DND-41 (cell line): Measurements from ENCODE around the gene C11orf21.

Source experiments
- ATAC-seq: fragments of 200-7000 bp; cut with Tn5 transposase; 3 replicates; pipeline ENCODE4 v1.9.1; 2021; ENCODE audit warnings: low read depth; ENCODE audit not compliant: insufficient read depth
- DNase-seq: peaks from one replicate; pipeline ENCODE4 v3.0.0-alpha.2; 2020
- H2AFZ ChIP-seq: 2 replicates; pipeline ENCODE4 v1.6.0; 2012; ENCODE audit warnings: low read depth, low read length
- H3K27ac ChIP-seq: 2 replicates; pipeline ENCODE4 v1.5.1; 2012; ENCODE audit warnings: low read length, inconsistent platforms
- H3K27me3 ChIP-seq: fragments of 200-600 bp; sonication (generic); 2 replicates; pipeline ENCODE4 v1.6.0; 2012; ENCODE audit warnings: low read length, mild to moderate bottlenecking, inconsistent platforms; ENCODE audit not compliant: insufficient read depth, poor library complexity
- H3K36me3 ChIP-seq: 2 replicates; pipeline ENCODE4 v1.5.1; 2012; ENCODE audit warnings: low read length, inconsistent platforms; ENCODE audit not compliant: insufficient read depth
- H3K4me1 ChIP-seq: 2 replicates; pipeline ENCODE4 v1.5.1; 2012; ENCODE audit warnings: mild to moderate bottlenecking, low read length; ENCODE audit not compliant: insufficient read depth
- H3K4me2 ChIP-seq: 2 replicates; pipeline ENCODE4 v1.6.0; 2012; ENCODE audit warnings: mild to moderate bottlenecking, moderate library complexity, low read length, inconsistent platforms; ENCODE audit not compliant: insufficient read depth
- H3K4me3 ChIP-seq, 2 experiments: fragments of 200-600 bp in 1 of 2; shearing (Covaris generic) in 1 of 2; 2 replicates each; pipeline ENCODE4 v1.5.1; 2012 to 2016; ENCODE audit warnings: inconsistent platforms in 2 of 2, low read length in 2 of 2, mild to moderate bottlenecking in 2 of 2, low read depth in 1 of 2, moderate library complexity in 1 of 2
- H3K79me2 ChIP-seq: 2 replicates; pipeline ENCODE4 v1.6.0; 2012; ENCODE audit warnings: low read length, inconsistent platforms; ENCODE audit not compliant: insufficient read depth
- H3K9ac ChIP-seq: 2 replicates; pipeline ENCODE4 v1.6.0; 2012; ENCODE audit warnings: low read depth, mild to moderate bottlenecking, inconsistent platforms, low read length, moderate library complexity
- H3K9me3 ChIP-seq: 2 replicates; pipeline ENCODE4 v1.5.1; 2012; ENCODE audit warnings: low read length, moderate library complexity, mild to moderate bottlenecking, inconsistent platforms; ENCODE audit not compliant: insufficient read depth, severe bottlenecking
- H4K20me1 ChIP-seq: 2 replicates; pipeline ENCODE4 v1.6.0; 2012; ENCODE audit warnings: low read length; ENCODE audit not compliant: insufficient read depth
- EZH2 ChIP-seq: IDR thresholded peaks from 3 replicates; pipeline ENCODE4 v1.6.1; 2012; ENCODE audit warnings: borderline replicate concordance, low read depth, mild to moderate bottlenecking, moderate library complexity, low read length, inconsistent platforms; ENCODE audit not compliant: severe bottlenecking
- TF ChIP-seq, protein P1 (sequence below): IDR thresholded peaks from 2 replicates; pipeline ENCODE4 v1.5.1; 2012; ENCODE audit warnings: borderline replicate concordance, low read length, moderate library complexity, mild to moderate bottlenecking; ENCODE audit not compliant: poor library complexity, severe bottlenecking; ENCODE audit errors: extremely low read depth

The C11orf21 gene

DNA sequence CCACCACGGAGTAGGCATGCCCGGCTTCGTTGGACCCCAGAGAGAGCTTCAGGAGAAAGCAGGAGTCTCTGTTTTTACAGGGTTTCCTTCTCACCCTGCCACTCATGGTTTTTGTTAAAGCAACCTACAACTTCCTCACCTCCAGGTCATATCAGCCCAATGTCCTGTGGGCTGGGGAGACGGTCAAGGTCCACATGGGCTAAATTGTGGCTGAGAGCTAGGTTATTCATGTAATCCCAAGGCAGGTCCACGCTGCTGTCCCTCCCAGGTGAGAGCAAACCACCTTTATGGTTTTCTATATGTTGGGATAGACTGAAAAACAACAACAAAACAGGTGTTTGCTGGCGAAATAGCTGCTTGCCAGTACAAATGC, 19.6 kb upstream of the C11orf21 start:
- Histone ChIP-seq H3K79me2 (no peaks in the 10 kb centered on the region), H3K9me3 (no peaks in the 10 kb centered on the region), H3K27me3 (no peaks in the 10 kb centered on the region), H3K4me2 (no peak overlapping the region), H3K9ac (no peak overlapping the region), H3K4me1 (no peaks in the 10 kb centered on the region), H3K36me3 (no peaks in the 10 kb centered on the region), H2AFZ (no peak overlapping the region), H3K4me3 (no peak overlapping the region), H4K20me1 (no peaks in the 10 kb centered on the region), H3K27ac (no peak overlapping the region)
- DNase-seq, result no peak
- ATAC-seq, result no peak
- no peak for TF ChIP-seq EZH2
- TF ChIP-seq, protein P1, sequence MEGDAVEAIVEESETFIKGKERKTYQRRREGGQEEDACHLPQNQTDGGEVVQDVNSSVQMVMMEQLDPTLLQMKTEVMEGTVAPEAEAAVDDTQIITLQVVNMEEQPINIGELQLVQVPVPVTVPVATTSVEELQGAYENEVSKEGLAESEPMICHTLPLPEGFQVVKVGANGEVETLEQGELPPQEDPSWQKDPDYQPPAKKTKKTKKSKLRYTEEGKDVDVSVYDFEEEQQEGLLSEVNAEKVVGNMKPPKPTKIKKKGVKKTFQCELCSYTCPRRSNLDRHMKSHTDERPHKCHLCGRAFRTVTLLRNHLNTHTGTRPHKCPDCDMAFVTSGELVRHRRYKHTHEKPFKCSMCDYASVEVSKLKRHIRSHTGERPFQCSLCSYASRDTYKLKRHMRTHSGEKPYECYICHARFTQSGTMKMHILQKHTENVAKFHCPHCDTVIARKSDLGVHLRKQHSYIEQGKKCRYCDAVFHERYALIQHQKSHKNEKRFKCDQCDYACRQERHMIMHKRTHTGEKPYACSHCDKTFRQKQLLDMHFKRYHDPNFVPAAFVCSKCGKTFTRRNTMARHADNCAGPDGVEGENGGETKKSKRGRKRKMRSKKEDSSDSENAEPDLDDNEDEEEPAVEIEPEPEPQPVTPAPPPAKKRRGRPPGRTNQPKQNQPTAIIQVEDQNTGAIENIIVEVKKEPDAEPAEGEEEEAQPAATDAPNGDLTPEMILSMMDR, result no peak

DNA sequence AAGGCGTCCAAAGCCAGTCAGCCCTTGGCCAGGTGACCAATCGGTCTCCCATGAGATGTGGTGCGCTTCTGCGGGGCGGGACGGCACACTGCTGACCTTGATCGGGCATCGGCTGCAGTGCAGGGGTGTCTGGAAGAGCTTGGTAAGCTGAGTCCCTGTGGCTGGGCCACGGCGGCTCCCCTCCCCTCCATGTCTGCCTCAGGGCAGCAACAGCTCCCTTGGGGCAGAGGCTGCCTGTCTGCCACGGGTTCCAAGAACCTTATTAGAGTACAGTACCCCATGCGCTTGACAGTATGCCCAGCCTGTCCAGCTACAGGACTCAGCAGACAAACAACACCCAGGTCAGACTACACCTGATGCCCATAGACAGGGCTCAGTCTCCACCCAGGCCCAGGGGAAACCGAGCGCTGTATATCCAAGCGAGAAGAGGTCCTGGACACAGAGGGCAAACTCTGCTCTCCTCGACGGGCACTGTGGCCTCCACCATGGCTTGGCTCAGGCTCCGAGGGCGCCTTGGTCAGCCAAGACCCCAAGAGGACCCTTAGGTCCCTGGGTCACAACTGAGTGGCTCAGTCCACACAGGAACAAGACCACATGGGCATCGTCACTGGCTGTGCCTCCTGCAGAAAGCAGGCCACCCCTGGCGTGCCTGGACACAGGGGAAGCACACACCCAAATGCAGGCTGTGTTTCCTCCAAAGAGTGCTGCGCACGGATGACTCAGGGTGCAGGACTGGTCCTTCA, 19.0 kb upstream of the C11orf21 start:
- TF ChIP-seq, protein P1, result no peak
- no peak for TF ChIP-seq EZH2
- DNase-seq (no peak), ATAC-seq (no peak)
- Histone ChIP-seq H4K20me1 (no peaks in the 10 kb centered on the region), H3K9me3 (no peaks in the 10 kb centered on the region), H3K36me3 (no peaks in the 10 kb centered on the region), H2AFZ (no peak overlapping the region), H3K4me2 (no peak overlapping the region), H3K27ac (no peak overlapping the region), H3K27me3 (no peaks in the 10 kb centered on the region), H3K79me2 (no peaks in the 10 kb centered on the region), H3K4me3 (no peak overlapping the region), H3K4me1 (no peaks in the 10 kb centered on the region), H3K9ac (no peak overlapping the region)

DNA sequence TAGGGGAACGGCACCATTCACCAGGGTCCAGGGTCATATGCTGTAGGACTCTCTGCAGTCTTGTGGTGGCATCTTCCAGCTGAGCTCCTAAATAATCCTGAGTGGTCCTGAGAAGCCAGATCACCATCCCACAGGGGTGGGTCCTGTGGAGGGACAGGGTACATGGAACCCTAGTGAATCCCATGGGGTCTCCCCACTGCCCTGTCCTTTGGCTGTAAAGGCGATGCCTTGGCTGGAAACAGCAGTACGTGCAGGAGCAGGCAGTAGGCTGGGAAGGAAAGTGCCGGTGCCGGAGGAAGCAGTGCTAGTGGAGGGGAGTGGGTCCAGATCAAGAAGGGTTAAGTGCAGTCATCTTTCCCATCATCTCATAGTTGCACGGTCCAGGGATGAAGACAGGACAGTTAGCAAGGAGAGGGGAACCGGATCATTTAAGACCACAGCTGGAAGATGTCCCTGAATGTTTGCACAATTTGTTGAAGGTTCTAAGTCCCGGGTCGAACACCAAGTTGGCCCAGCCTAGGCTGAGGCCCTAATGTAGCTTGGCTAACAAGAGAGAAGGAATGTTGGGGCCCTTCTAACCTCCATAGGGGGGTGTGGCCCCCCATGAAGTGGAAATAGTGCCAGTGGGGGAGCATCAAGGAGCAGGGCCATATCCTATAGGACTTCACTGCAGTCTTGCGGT, 18.2 kb upstream of the C11orf21 start:
- H3K4me2 ChIP-seq, result no peak overlapping the region
- H4K20me1 ChIP-seq, result no peaks in the 10 kb centered on the region
- H3K9ac ChIP-seq, result no peak overlapping the region
- H3K36me3 ChIP-seq, result no peaks in the 10 kb centered on the region
- no peak overlapping the region for H3K4me3 ChIP-seq
- no peaks in the 10 kb centered on the region for H3K79me2 ChIP-seq
- H3K4me1 ChIP-seq, result no peaks in the 10 kb centered on the region
- ATAC-seq (no peak), DNase-seq (no peak)
- H3K27ac ChIP-seq, result no peak overlapping the region
- H3K9me3 ChIP-seq, result no peaks in the 10 kb centered on the region
- H3K27me3 ChIP-seq, result no peaks in the 10 kb centered on the region
- no peak for TF ChIP-seq EZH2
- TF ChIP-seq, protein P1, result no peak
- no peak overlapping the region for H2AFZ ChIP-seq
